ENCODE data around the gene PAPOLB.

DNA sequence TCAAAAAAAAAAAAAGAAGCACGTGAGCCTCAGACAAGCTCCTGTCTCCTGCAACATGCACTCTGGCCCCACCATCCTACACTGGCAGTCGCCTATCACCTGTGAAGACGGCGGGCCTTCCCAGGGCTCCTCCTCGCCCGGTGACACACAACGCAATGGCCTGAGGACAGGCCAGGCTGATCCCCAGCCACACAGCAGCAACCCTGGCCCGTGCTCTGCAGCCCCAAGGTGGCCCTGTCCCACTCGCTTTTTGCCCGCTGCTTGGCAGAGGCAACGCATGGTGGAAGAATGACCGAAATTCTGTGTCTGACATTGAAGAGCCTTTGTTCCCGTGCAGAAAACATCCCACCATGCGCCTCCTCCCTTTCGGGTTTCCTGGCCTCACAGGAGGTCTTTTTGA is 13.6 kb upstream of the PAPOLB start:
- TF ChIP-seq, protein P1, sequence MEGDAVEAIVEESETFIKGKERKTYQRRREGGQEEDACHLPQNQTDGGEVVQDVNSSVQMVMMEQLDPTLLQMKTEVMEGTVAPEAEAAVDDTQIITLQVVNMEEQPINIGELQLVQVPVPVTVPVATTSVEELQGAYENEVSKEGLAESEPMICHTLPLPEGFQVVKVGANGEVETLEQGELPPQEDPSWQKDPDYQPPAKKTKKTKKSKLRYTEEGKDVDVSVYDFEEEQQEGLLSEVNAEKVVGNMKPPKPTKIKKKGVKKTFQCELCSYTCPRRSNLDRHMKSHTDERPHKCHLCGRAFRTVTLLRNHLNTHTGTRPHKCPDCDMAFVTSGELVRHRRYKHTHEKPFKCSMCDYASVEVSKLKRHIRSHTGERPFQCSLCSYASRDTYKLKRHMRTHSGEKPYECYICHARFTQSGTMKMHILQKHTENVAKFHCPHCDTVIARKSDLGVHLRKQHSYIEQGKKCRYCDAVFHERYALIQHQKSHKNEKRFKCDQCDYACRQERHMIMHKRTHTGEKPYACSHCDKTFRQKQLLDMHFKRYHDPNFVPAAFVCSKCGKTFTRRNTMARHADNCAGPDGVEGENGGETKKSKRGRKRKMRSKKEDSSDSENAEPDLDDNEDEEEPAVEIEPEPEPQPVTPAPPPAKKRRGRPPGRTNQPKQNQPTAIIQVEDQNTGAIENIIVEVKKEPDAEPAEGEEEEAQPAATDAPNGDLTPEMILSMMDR (IDR thresholded peaks at IDR 0.05) = no peak
- no peak for TF ChIP-seq POLR2A (IDR thresholded peaks at IDR 0.05)

All from upper lobe of left lung (tissue), 4 donors.